ENCODE results near the gene GSG1L.
"Not testable (repeated sequence)": the region's sequence is repeated elsewhere in the genome, so short reads cannot be mapped to it uniquely, and the experiment has no call there.

Gene GSG1L

GRCh38 chr16:27745348-27745747, 318.2 kb downstream of the GSG1L start:
- no peak for DNase-seq

- no peak for DNase-seq
Measured at GRCh38 chr16:27743963-27744362, 319.6 kb downstream of the GSG1L start.

GRCh38 chr16:27743001-27743400, 320.5 kb downstream of the GSG1L start:
- DNase-seq: not testable (repeated sequence)

GRCh38 chr16:27742333-27742732, 321.2 kb downstream of the GSG1L start:
- no peak for DNase-seq

GRCh38 chr16:27740496-27741201, 322.9 kb downstream of the GSG1L start:
- no peak for DNase-seq

- DNase-seq: no peak
Measured at GRCh38 chr16:27739606-27740357, 323.7 kb downstream of the GSG1L start.

GRCh38 chr16:27738596-27738995, 324.9 kb downstream of the GSG1L start:
- DNase-seq: no peak
